ENCODE data around the gene ERCC4. TPM values are rescaled to one million over a fixed set of nuclear protein-coding genes. Genes with fewer than 3 reads are reported as not detected.

ERCC4 gene
- polyA plus RNA-seq, 3 donors: 1.3 to 4.2 (median 2.0) TPM

DNA sequence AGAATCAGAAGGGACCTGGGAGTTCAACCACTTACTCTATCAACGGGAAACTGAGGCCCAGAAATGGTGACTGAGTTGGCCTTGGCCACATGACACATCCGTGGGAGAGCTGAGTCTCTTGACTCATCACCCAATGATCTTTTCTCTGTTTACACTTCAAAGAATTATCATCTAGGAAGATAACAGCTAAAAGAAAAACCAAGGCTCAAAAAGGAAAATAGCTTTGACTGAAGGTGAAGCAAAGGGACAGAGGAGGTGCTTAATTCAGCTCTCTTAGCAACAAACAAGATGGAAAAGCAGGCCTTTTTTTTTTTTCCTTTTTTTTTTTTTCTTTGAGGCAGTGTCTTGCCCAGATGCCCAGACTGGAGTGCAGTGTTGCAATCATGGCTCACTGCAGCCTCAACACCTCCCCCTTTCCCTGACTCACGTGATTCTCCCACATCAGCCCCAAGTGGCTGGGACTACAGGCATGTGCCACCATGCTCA lies 16.7 kb downstream of the ERCC4 start:
- H3K27ac ChIP-seq (ENCODE audit: low read depth, low read length): no peak overlapping the region
- 31 to 54% (median 42%) methylated on average over 3 of the region's 3 CpGs for WGBS, 3 donors

DNA sequence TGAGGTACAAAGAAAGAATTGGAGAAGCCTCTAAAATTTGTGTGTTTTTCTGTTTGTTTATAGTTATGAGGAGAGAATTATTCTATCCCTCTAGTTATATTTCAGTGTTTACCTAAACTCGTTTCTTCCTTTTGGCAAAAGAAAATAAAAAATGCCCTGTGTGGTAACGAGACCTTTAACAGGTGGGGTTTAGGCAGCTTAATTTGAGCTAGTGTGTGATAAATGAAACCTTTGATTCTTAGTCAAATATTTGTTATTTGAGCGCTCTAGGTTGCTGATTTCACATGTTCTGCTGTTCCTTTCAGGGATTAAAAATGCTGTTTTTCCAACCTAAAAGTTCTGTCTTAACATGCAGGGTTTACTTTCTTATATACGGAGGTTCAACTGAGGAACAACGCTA lies 17.5 kb downstream of the ERCC4 start:
- H3K27ac ChIP-seq (ENCODE audit: low read depth, low read length): no peak overlapping the region
- 26 to 91% (median 86%) methylated on average over 5 of the region's 5 CpGs for WGBS, 3 donors

- 64 to 94% (median 90%) methylated on average over 4 of the region's 4 CpGs for WGBS, 3 donors
- H3K27ac ChIP-seq (ENCODE audit: low read depth, low read length): no peak overlapping the region
These were observed 18.5 kb downstream of the ERCC4 start for GRCh38 chr16:13938480-13938879.

DNA sequence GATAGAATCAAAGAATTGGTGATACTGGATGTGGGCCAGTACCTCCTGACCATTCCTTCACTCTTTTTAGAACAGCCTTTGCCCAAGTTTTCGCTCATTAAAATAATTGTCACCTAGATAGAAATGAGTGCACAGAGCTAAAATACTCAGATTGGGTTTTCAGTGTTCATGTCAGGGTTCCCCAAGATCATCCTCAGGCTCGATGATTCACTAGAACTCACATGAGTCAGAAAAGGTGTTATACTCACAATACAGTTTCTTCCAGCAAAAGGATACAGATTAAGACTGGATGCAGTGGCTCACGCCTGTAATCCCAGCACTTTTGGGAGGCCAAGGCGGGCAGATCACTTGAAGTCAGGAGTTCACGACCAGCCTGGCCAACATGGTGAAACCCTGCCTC lies 19.9 kb downstream of the ERCC4 start:
- H3K27ac ChIP-seq (ENCODE audit: low read depth, low read length): no peak overlapping the region
- WGBS, 3 donors: 96 to 97% (median 97%) methylated on average over 5 of the region's 5 CpGs

DNA sequence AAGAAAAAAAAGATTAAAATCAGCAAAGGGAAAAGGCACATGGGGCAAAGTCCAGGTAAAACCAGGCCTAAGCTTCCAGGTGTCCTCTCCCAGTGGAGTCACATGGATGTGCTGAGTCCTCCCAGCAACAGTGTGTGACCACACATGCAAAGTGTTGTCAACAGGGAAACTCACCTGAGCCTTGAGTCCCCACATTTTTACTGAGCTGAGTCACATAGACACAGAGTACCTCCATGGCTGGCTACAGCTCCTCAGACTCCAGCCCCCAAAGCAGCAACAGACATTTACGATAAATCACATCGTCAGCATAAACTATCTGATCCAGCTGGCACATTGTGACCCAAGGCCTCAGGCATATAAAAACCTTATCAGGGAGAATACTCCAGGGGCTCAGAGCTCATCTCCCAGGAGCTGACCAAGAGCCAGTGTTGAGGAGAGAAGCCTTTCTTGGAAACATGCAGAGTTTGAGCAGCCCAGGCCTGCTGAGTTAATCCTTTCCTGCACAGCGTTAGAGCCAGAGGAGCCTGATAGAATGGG lies 20.5 kb downstream of the ERCC4 start:
- H3K27ac ChIP-seq (ENCODE audit: low read depth, low read length): no peak overlapping the region

DNA sequence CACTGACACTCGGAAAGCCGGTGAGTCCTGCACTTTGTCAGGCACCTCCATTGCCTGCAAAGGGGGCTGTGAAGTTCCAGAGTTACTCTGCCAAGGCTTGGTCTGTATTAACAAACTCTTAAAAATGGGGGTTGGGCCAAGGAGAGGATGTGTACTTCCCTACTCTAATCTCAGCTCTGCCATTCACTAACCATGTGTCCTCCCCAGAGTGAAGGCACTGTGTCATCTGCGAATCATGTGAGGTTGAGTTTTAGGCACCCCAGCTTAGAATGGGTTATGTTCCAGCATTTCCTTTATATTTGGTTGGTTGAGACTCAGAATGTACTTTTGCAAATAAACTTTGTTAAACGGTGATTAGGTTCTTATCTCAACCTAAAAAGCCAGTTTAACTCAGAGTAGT lies 24.9 kb downstream of the ERCC4 start:
- WGBS, 3 donors: 85 to 93% (median 90%) methylated on average over 4 of the region's 4 CpGs

More for the DNA sequence above, 20.5 kb downstream of the ERCC4 start:
- 37 to 71% (median 63%) methylated on average over 3 of the region's 3 CpGs for WGBS, 3 donors

DNA sequence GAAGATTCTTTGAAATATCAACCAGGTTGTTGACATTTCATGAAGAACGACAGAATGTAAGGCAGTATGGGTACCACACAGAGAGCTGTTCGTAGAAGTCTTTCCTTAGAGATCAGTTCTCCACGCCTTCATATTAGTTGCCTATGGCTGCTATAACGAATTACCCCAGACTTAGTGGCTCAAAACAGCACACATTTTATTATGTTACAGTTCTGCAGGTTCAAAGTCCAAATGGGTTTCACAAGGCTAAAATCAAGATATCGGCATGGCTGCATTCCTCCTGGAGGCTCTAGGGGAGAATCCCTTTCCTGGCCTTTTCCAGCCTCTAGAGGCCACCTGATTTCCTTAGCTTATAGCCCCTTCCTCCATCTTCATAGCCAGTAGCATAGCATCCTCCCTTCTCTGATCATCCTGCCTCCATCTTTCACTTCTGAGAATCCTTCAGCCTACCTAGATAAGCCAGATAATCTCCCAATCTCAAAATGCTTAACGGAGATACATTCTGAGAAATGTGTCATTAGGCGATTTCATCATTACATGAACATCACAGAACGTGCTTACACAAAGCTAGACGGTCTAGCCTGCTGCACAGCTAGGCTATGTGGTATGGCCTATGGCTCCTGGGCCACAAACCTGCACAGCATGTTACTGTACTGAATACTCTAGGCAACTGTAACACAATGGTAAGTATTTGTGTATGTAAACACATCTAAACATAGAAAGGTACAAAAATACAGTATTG lies 26.0 kb downstream of the ERCC4 start:
- no peak overlapping the region for H3K27ac ChIP-seq (ENCODE audit: low read depth, low read length)
- 85 to 96% (median 92%) methylated on average over 9 of the region's 9 CpGs for whole genome bisulfite sequencing, 3 donors

More for the DNA sequence above, 24.9 kb downstream of the ERCC4 start:
- no peak overlapping the region for H3K27ac ChIP-seq (ENCODE audit: low read depth, low read length)

GRCh38 chr16:13948086-13948485 lies 28.1 kb downstream of the ERCC4 start:
- WGBS, 3 donors: 93 to 95% (median 94%) methylated on average over 9 of the region's 9 CpGs
- no peak overlapping the region for H3K27ac ChIP-seq (ENCODE audit: low read depth, low read length)

- WGBS, 3 donors: 77 to 81% (median 80%) methylated on average over 5 of the region's 5 CpGs
- H3K27ac ChIP-seq (ENCODE audit: low read depth, low read length): no peak overlapping the region
These were observed 31.0 kb downstream of the ERCC4 start for GRCh38 chr16:13950821-13951547.

- no peak overlapping the region for H3K27ac ChIP-seq (ENCODE audit: low read depth, low read length)
- WGBS, 3 donors: 56 to 62% (median 56%) methylated on average over 3 of the region's 3 CpGs
These were observed 31.7 kb downstream of the ERCC4 start for GRCh38 chr16:13951611-13952010.

DNA sequence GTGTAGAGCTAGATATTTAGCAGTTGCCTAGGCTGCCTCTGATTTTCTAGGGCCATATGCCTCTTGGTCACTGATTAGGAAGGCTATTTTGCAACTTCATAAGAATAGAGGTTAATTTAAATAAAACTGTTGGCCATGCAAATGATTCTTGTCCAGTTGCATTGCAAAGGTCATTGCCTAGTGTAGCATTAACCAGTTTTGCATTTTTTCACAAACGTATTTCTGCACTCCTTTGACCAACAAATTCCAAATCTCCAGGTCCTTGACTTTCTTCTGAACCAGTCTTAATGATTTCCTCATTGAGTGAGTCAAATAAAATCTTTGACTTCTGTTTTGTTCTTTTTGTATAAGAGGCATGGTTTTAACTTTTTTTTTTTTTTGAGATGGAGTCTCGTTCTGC lies 33.5 kb downstream of the ERCC4 start:
- 84 to 91% (median 84%) methylated on average over 2 of the region's 2 CpGs for WGBS, 3 donors

GRCh38 chr16:13956635-13957196 lies 36.8 kb downstream of the ERCC4 start:
- no peak overlapping the region for H3K27ac ChIP-seq (ENCODE audit: low read depth, low read length)
- WGBS, 3 donors: 49 to 70% (median 56%) methylated on average over 14 of the region's 14 CpGs

More for the DNA sequence above, 33.5 kb downstream of the ERCC4 start:
- H3K27ac ChIP-seq (ENCODE audit: low read depth, low read length): no peak overlapping the region

GRCh38 chr16:13957197-13958078 lies 37.5 kb downstream of the ERCC4 start:
- WGBS, 3 donors: 14 to 46% (median 19%) methylated on average over 14 of the region's 14 CpGs
- no peak overlapping the region for H3K27ac ChIP-seq (ENCODE audit: low read depth, low read length)

GRCh38 chr16:13958474-13958873 lies 38.5 kb downstream of the ERCC4 start:
- no peak overlapping the region for H3K27ac ChIP-seq (ENCODE audit: low read depth, low read length)
- WGBS, 3 donors: 83 to 91% (median 91%) methylated on average over 4 of the region's 4 CpGs

DNA sequence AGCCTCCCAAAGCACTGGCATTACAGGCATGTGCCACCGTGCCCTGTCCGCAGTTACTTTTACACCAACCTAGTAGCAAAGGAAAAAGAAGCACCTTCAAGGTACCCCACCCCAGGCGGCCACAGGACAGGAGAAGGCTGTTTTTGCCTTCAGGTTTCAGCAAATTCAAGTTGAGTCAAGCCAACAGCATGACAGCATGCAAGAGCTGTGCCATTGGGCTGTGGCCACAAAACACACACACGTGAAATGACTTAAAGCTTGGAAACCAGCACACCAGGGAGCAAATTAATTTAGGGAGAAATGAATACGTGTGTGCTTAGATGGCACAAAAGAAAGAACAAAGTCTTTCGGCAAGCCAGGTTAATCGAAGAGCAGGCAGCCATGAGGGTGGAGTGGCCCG lies 39.7 kb downstream of the ERCC4 start:
- H3K27ac ChIP-seq (ENCODE audit: low read depth, low read length): no peak overlapping the region
- WGBS, 3 donors: 87 to 93% (median 89%) methylated on average over 8 of the region's 8 CpGs

DNA sequence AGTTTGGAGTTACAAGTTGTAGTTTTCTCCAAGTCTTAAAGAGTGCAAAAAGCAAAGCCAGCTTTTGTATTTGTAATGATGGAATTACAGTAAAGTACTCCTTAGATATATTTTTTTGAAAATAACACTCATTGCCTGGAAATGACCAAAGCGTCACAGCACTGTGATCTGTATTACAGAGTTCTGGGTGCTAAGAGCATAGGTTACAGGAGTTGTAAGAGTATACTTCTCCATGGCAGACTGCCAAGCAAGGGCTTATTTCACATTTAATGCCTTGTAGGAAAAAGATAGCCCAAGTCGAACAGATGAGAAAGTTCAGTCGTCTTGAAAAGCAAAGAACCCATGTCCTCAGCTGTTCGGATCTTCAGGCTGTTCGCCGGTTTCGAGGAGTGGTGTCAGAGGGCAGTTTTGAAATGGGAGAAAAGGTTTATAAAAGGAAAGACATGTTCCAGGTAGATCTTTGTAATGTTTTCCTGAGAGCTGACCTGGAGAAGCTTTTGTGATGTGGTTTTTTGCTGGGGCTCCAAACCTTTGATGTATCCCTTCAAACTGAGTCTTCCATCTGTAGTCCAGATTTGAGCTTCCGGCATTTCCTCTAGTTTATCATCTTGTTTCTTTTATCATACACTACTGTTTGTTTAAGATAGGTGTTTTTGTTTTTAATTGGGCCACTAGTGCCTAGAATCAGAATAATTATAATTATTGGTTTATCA lies 41.3 kb downstream of the ERCC4 start:
- no peak overlapping the region for H3K27ac ChIP-seq (ENCODE audit: low read depth, low read length)
- 68 to 73% (median 72%) methylated on average over 8 of the region's 8 CpGs for WGBS, 3 donors

GRCh38 chr16:13962232-13962631 lies 42.3 kb downstream of the ERCC4 start:
- no peak overlapping the region for H3K27ac ChIP-seq (ENCODE audit: low read depth, low read length)
- WGBS, 3 donors: 83 to 96% (median 90%) methylated on average over 1 of the region's 1 CpG

DNA sequence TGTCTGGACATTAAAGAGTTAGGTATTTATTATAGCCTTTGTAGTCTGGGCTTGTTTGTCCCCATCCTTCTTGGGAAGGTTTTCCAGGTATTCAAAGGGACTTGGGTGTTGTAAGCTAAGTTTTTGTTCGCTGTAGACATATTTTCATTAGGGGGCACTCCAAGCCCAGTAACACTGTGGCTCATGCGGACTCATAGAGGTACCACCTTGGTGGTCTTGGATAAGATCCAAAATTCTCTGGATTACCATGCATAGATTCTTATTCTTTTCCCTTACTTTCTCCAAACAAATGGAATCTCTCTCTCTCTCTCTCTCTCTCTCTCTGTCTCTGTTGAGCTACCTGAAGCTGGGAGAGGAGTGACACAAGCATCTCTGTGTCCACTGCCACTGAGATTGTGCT lies 48.9 kb downstream of the ERCC4 start:
- WGBS, 3 donors: 61 to 89% (median 75%) methylated on average over 2 of the region's 2 CpGs
- H3K27ac ChIP-seq (ENCODE audit: low read depth, low read length): no peak overlapping the region

Data from adipose tissue (tissue), 3 donors.